Common myeloid progenitor, CD34-positive (primary cell): ENCODE data around the gene SPOP. TPM values are rescaled to one million over a fixed set of nuclear protein-coding genes. Genes with fewer than 3 reads are reported as not detected.
"Not testable (repeated sequence)": the region's sequence is repeated elsewhere in the genome, so short reads cannot be mapped to it uniquely, and the experiment has no call there.

Source experiments
- CTCF ChIA-PET: fragments of 350-600 bp; sonication (Branson Sonifier 250); formaldehyde crosslinking; loops from one replicate; lab custom pipeline; 2021; ENCODE audit warnings: antibody characterized with exemption; lab: Charles Lee
- POLR2A ChIA-PET: fragments of 350-600 bp; sonication (Branson Sonifier 250); formaldehyde crosslinking; loops from one replicate; lab custom pipeline; 2021; ENCODE audit warnings: antibody characterized with exemption; lab: Charles Lee
- DNase-seq, 3 donors: peaks; one replicate each; pipeline versions ENCODE4 v3.0.0 to v3.0.0-alpha.2; 2013
- H3K27ac ChIP-seq, 2 experiments: 1 replicate in 1 of 2; 2 replicates in 1 of 2; pipeline ENCODE4 v1.7.0; 2013; ENCODE audit warnings: inconsistent platforms in 2 of 2, low read length in 2 of 2, mild to moderate bottlenecking in 2 of 2, low read depth in 1 of 2, moderate library complexity in 1 of 2; ENCODE audit not compliant: severe bottlenecking in 2 of 2, insufficient read depth in 1 of 2, poor library complexity in 1 of 2
- H3K27me3 ChIP-seq, 5 experiments: replicated peaks in 2 of 5; 1 replicate in 3 of 5; 2 replicates in 2 of 5; pipeline versions ENCODE4 v1.6.1 to v1.7.0; 2013; ENCODE audit warnings: low read length in 4 of 5, mild to moderate bottlenecking in 2 of 5, moderate library complexity in 2 of 5, inconsistent platforms in 1 of 5; ENCODE audit not compliant: insufficient read depth in 5 of 5, control insufficient read depth in 4 of 5
- H3K36me3 ChIP-seq, 4 experiments: 1 replicate in 2 of 4; 2 replicates in 2 of 4; pipeline versions ENCODE4 v1.6.1 to v1.7.0; 2013; ENCODE audit warnings: low read length in 3 of 4, control low read depth in 1 of 4, mild to moderate bottlenecking in 1 of 4; ENCODE audit not compliant: control insufficient read depth in 4 of 4, insufficient read depth in 4 of 4
- H3K4me1 ChIP-seq, 4 experiments: 1 replicate in 3 of 4; 2 replicates in 1 of 4; pipeline versions ENCODE4 v1.6.1 to v1.7.1; 2013; ENCODE audit warnings: low read length in 3 of 4, mild to moderate bottlenecking in 3 of 4, control low read depth in 1 of 4, inconsistent platforms in 1 of 4, moderate library complexity in 1 of 4; ENCODE audit not compliant: control insufficient read depth in 4 of 4, insufficient read depth in 4 of 4; ENCODE audit errors: control extremely low read depth in 1 of 4
- H3K4me3 ChIP-seq, 7 experiments: 1 replicate in 4 of 7; 2 replicates in 3 of 7; pipeline versions ENCODE4 v1.5.1 to v1.7.0; 2013; ENCODE audit warnings: mild to moderate bottlenecking in 7 of 7, low read length in 6 of 7, moderate library complexity in 6 of 7, inconsistent platforms in 2 of 7, low read depth in 2 of 7, control low read depth in 1 of 7; ENCODE audit not compliant: insufficient read depth in 4 of 7, control insufficient read depth in 1 of 7; ENCODE audit errors: extremely low read depth in 1 of 7
- H3K9me3 ChIP-seq, 5 experiments: 1 replicate in 4 of 5; 2 replicates in 1 of 5; pipeline versions ENCODE4 v1.6.1 to v1.7.1; 2013; ENCODE audit warnings: low read length in 4 of 5, mild to moderate bottlenecking in 2 of 5, inconsistent platforms in 1 of 5, low read depth in 1 of 5, moderate library complexity in 1 of 5; ENCODE audit not compliant: control insufficient read depth in 4 of 5, insufficient read depth in 2 of 5; ENCODE audit errors: control extremely low read depth in 1 of 5
- WGBS: methylation state at CpG from one replicate; pipeline ENCODE4 v1.1.5; 2013; ENCODE audit not compliant: insufficient coverage; 5-methylcytosine and 5-hydroxymethylcytosine counted together
- polyA plus RNA-seq: library from polyadenylated mRNA; unstranded; fragments of 120-200 nt; gene quantifications from one replicate; pipeline ENCODE4 v1.2.1, GENCODE V29; 2013

Gene SPOP
- 57.0 TPM for polyA plus RNA-seq

- peaks cover 22 to 42% (median 26%) of the 10 kb centered on the region in 4 experiments for H3K4me1 ChIP-seq
- H3K27ac ChIP-seq, result peak within 1 kb of the TSS; percentile 98
- DNase-seq, result peak; percentile 99 to 100 (median 100)
- H3K9me3 ChIP-seq, result no peaks in the 10 kb centered on the region
- H3K36me3 ChIP-seq, result peaks cover 0 to 8% (median 3%) of the 10 kb centered on the region in 4 experiments
- H3K4me3 ChIP-seq, result peak within 1 kb of the TSS; percentile 43 to 89 (median 70)
- POLR2A ChIA-PET, result no interaction called here
- H3K27me3 ChIP-seq, result no peaks in the 10 kb centered on the region
- WGBS, result 7% methylated on average over 30 of the region's 53 CpGs
- CTCF ChIA-PET, result interaction anchor here (2.1 kb wide), 1 partner anchor 18 kb away, joined by 7 read pairs; no protein-coding TSS in a partner anchor
Observed at GRCh38 chr17:49677933-49678847, at the start of gene SPOP. Gene SPOP, minus strand, starts transcription at chr17:49678097. Its CDS starts 55,287 bp downstream, at chr17:49622810.

GRCh38 chr17:49727380-49727779 lies 49.5 kb upstream of the SPOP start:
- Histone ChIP-seq H3K27me3 (no peaks in the 10 kb centered on the region), H3K27ac (peak overlapping the region in 1 of 2 experiments; percentile 62), H3K4me3 (no peak overlapping the region), H3K9me3 (peaks cover 0 to 2% (median 0%) of the 10 kb centered on the region in 5 experiments), H3K4me1 (peaks cover 6 to 59% (median 42%) of the 10 kb centered on the region in 4 experiments), H3K36me3 (peaks cover 13 to 93% (median 54%) of the 10 kb centered on the region in 4 experiments)
- WGBS, result 97% methylated on average over 4 of the region's 4 CpGs
- ChIA-PET POLR2A (interaction anchor here (1.0 kb wide), 1 partner anchor 10 kb away, joined by 4 read pairs; no protein-coding TSS in a partner anchor), CTCF (interaction anchor here (1.0 to 5.9 kb wide), 6 partner anchors 10 to 33 kb away, joined by 3 to 38 read pairs (median 6); partner anchors contain the start of gene SLC35B1)
- DNase-seq, result no peak

- Histone ChIP-seq H3K27ac (peak overlapping the region in 1 of 2 experiments; percentile 58), H3K36me3 (peaks cover 10 to 95% (median 59%) of the 10 kb centered on the region in 4 experiments)
Observed at GRCh38 chr17:49725452-49726130, 47.7 kb upstream of the SPOP start.

GRCh38 chr17:49724552-49724951 lies 46.7 kb upstream of the SPOP start:
- 100% methylated on average over 3 of the region's 6 CpGs for WGBS
- Histone ChIP-seq H3K27ac (peak overlapping the region in 1 of 2 experiments; percentile 58), H3K4me1 (peaks cover 6 to 32% (median 23%) of the 10 kb centered on the region in 4 experiments), H3K36me3 (peaks cover 19 to 96% (median 65%) of the 10 kb centered on the region in 4 experiments)
- H3K4me3 ChIP-seq, H3K9me3 ChIP-seq, H3K27me3 ChIP-seq, DNase-seq: not testable (repeated sequence)
- ChIA-PET CTCF (interaction anchor here (1.3 to 8.0 kb wide), 3 partner anchors 12 to 40 kb away, joined by 4 to 68 read pairs (median 6); partner anchors contain the start of genes FAM117A and SLC35B1), POLR2A (interaction anchor here (1.0 to 1.2 kb wide), 2 partner anchors 8 to 15 kb away, joined by 3 read pairs; no protein-coding TSS in a partner anchor)

More at GRCh38 chr17:49725452-49726130, 47.7 kb upstream of the SPOP start:
- 92% methylated on average over 5 of the region's 7 CpGs for WGBS
- Histone ChIP-seq H3K4me1 (peaks cover 6 to 43% (median 31%) of the 10 kb centered on the region in 4 experiments), H3K9me3 (peaks cover 0 to 2% (median 0%) of the 10 kb centered on the region in 5 experiments), H3K4me3 (no peak overlapping the region), H3K27me3 (no peaks in the 10 kb centered on the region)
- POLR2A ChIA-PET, result no interaction called here
- CTCF ChIA-PET, result interaction anchor here (5.8 to 5.9 kb wide), 2 partner anchors 9 to 15 kb away, joined by 31 to 38 read pairs; partner anchors contain the start of gene SLC35B1
- DNase-seq, result no peak

GRCh38 chr17:49723423-49723822 lies 45.5 kb upstream of the SPOP start:
- 90% methylated on average over 2 of the region's 8 CpGs for WGBS
- peak overlapping the region; percentile 21 to 67 for H3K27ac ChIP-seq
- H3K4me1 ChIP-seq, result peaks cover 0 to 24% (median 15%) of the 10 kb centered on the region in 4 experiments
- DNase-seq, result no peak
- peaks cover 0 to 2% (median 0%) of the 10 kb centered on the region in 5 experiments for H3K9me3 ChIP-seq
- H3K4me3 ChIP-seq, result no peak overlapping the region
- H3K27me3 ChIP-seq, result no peaks in the 10 kb centered on the region
- H3K36me3 ChIP-seq, result peaks cover 20 to 96% (median 67%) of the 10 kb centered on the region in 4 experiments
- ChIA-PET CTCF (interaction anchor here (1.3 to 8.0 kb wide), 4 partner anchors 13 to 41 kb away, joined by 4 to 68 read pairs (median 5); partner anchors contain the start of genes FAM117A and SLC35B1), POLR2A (interaction anchor here (0.9 to 1.2 kb wide), 3 partner anchors 15 to 65 kb away, joined by 3 read pairs; no protein-coding TSS in a partner anchor)

GRCh38 chr17:49722066-49722465 lies 44.2 kb upstream of the SPOP start:
- CTCF ChIA-PET, result interaction anchor here (0.8 to 8.0 kb wide), 6 partner anchors 9 to 25 kb away, joined by 3 to 68 read pairs (median 5); partner anchors contain the start of gene SLC35B1
- POLR2A ChIA-PET, result interaction anchor here (0.6 to 0.9 kb wide), 3 partner anchors 15 to 26 kb away, joined by 3 read pairs; no protein-coding TSS in a partner anchor
- WGBS, result 92% methylated on average over 3 of the region's 3 CpGs
- Histone ChIP-seq H3K27ac (peak overlapping the region in 1 of 2 experiments; percentile 67), H3K9me3 (peaks cover 0 to 2% (median 0%) of the 10 kb centered on the region in 5 experiments), H3K4me1 (peaks cover 0 to 20% (median 12%) of the 10 kb centered on the region in 4 experiments), H3K36me3 (peaks cover 32 to 96% (median 70%) of the 10 kb centered on the region in 4 experiments), H3K4me3 (no peak overlapping the region), H3K27me3 (no peaks in the 10 kb centered on the region)
- no peak for DNase-seq
